Activated naive CD4-positive, alpha-beta T cell treated with anti-CD3 and anti-CD28 coated beads, Interleukin-2, amount 10 ng/mL, durations not matched to agents 7 days and 5 days (primary cell): ENCODE results near the gene PHLDA2.

ENCODE experiments used
- CTCF ChIA-PET: fragments of 350-600 bp; sonication (Branson Sonifier 250); formaldehyde crosslinking; loops from one replicate; lab custom pipeline; 2021; ENCODE audit warnings: antibody characterized with exemption; lab: Charles Lee
- DNase-seq: peaks from one replicate; pipeline ENCODE4 v3.0.0-alpha.2; 2020
- H3K27ac Mint-ChIP-seq: one replicate; pipeline ENCODE4 v1.8.0; 2021; ENCODE audit warnings: mild to moderate bottlenecking, moderate library complexity, mixed read lengths
- H3K27me3 Mint-ChIP-seq: one replicate; pipeline ENCODE4 v1.8.0; 2021; ENCODE audit warnings: mild to moderate bottlenecking, mixed read lengths
- H3K36me3 Mint-ChIP-seq: one replicate; pipeline ENCODE4 v1.8.0; 2021; ENCODE audit warnings: mixed read lengths
- H3K4me1 Mint-ChIP-seq: one replicate; pipeline ENCODE4 v1.8.0; 2021; ENCODE audit warnings: mixed read lengths
- H3K4me3 Mint-ChIP-seq: one replicate; pipeline ENCODE4 v1.8.0; 2021; ENCODE audit warnings: mild to moderate bottlenecking, moderate library complexity, mixed read lengths
- H3K9me3 Mint-ChIP-seq: one replicate; pipeline ENCODE4 v1.8.0; 2021; ENCODE audit warnings: mixed read lengths

Gene PHLDA2

DNA sequence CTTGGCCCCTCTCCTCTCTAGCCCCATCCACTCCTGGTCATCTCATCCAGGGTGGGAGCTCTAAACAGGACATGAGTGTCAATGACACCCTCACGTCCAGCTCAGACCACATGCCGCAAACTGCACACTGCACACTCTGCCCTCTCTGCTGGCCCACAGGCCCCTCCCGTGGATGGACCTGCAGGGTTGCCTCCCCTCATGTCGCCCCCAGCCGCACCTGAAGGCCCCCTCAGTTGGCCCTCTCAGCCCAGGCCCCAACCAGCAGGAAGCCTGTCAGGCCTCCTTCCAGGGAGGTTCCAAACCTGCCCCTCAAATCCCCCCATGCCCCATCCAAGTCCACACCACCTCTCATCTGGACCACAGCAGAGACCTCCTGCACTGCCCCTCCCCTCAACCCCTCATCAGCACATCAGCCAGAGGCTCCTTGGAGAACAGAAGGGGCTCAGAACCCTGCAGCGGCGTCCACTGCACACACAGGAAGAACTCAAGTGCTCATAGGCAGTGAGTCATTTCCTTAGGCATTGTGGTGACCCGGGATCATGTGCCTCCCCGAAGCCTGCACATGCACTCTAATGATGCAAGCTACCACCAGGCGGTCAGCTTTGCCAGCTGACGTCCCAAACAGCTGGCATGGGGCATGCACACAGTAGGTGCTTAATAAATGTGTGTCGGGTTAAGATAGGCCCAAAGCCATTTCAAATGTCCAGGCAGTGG is 30.7 kb downstream of the PHLDA2 start:
- DNase-seq = peak; percentile 75
- Mint-ChIP-seq H3K27me3 (peaks cover 9% of the 10 kb centered on the region), H3K36me3 (peaks cover 6% of the 10 kb centered on the region), H3K9me3 (peaks cover 4% of the 10 kb centered on the region), H3K27ac (peak overlapping the region; percentile 95), H3K4me3 (peak overlapping the region; percentile 64), H3K4me1 (peaks cover 57% of the 10 kb centered on the region)
- CTCF ChIA-PET = interaction anchor here (1.1 to 1.8 kb wide), 3 partner anchors 10 to 366 kb away, joined by 3 to 6 read pairs (median 5); no protein-coding TSS in a partner anchor

DNA sequence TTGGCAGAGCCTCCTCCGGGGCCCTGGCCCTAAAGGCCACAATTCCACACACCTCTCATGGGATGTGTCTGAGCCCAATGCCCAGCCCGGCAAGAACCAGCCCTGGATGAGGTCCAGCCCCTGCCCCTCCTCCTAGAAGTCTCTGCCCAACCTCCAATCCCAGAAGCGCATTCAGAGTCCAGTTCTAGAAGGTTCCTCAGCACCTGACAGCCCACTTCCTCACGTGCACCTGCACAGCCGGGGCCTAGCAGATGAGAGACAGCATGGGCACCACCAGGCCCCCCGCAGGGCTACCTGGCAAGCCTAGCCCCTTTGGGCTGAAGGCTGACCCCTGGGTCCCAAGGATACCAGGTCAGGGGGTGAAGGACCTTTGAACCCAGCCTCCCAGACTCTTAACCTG is 32.2 kb downstream of the PHLDA2 start:
- no peak overlapping the region for H3K4me3 Mint-ChIP-seq
- H3K27me3 Mint-ChIP-seq = peaks cover 9% of the 10 kb centered on the region
- no peak overlapping the region for H3K27ac Mint-ChIP-seq
- DNase-seq = no peak
- H3K9me3 Mint-ChIP-seq = peaks cover 4% of the 10 kb centered on the region
- peaks cover 57% of the 10 kb centered on the region for H3K4me1 Mint-ChIP-seq
- CTCF ChIA-PET = interaction anchor here (0.8 kb wide), 1 partner anchor 24 kb away, joined by 4 read pairs; no protein-coding TSS in a partner anchor
- H3K36me3 Mint-ChIP-seq = peaks cover 6% of the 10 kb centered on the region

DNA sequence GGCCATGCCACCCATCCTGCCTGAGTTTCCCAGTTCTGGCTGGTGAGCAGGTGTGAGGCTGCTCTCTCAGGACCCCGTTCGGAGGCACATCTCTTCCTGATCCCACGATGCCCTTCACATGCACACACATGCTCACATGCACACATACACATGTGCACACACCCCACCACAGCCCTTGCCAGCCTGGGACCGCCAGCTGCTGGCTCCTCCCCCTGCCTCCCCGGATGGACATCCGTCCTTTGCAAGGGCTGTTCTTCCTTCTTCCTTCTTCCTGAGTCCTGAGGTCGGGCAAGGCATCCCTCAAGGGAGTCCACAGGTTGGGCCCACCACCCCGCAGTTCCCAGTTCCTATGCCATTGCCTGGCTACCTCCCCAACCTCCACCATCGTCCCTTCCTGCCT is 33.2 kb downstream of the PHLDA2 start:
- H3K9me3 Mint-ChIP-seq = peaks cover 4% of the 10 kb centered on the region
- DNase-seq = no peak
- H3K4me3 Mint-ChIP-seq = no peak overlapping the region
- CTCF ChIA-PET = interaction anchor here (0.8 to 1.4 kb wide), 2 partner anchors 25 to 363 kb away, joined by 4 to 5 read pairs; no protein-coding TSS in a partner anchor
- peaks cover 6% of the 10 kb centered on the region for H3K36me3 Mint-ChIP-seq
- H3K4me1 Mint-ChIP-seq = peaks cover 61% of the 10 kb centered on the region
- peaks cover 9% of the 10 kb centered on the region for H3K27me3 Mint-ChIP-seq
- no peak overlapping the region for H3K27ac Mint-ChIP-seq

DNA sequence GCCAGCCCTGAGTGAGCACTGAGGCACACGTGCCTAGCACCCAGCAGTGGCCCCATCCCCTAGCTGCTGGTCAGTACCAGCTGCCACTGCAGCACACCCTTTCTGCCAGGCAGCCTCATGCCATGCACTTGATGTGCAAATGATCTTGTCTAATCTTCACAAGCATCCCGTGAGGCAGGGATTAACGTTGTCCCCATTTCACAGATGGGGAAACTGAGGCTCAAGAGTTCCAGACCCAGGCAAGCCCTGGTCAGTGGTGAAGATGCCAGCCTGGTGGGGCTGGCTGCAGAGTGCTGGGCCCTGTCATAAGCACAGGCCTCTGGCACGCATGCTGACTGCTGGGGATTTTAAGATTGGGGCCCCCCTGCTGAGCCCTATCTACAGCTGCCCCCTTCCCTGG is 35.3 kb downstream of the PHLDA2 start:
- H3K4me3 Mint-ChIP-seq = peak overlapping the region; percentile 11
- peaks cover 9% of the 10 kb centered on the region for H3K27me3 Mint-ChIP-seq
- CTCF ChIA-PET = interaction anchor here (0.7 to 4.9 kb wide), 4 partner anchors 36 to 367 kb away, joined by 3 to 50 read pairs (median 5); partner anchors contain the start of gene PHLDA2
- H3K36me3 Mint-ChIP-seq = no peaks in the 10 kb centered on the region
- DNase-seq = no peak
- H3K4me1 Mint-ChIP-seq = peaks cover 46% of the 10 kb centered on the region
- peak overlapping the region; percentile 62 for H3K27ac Mint-ChIP-seq
- H3K9me3 Mint-ChIP-seq = no peaks in the 10 kb centered on the region

DNA sequence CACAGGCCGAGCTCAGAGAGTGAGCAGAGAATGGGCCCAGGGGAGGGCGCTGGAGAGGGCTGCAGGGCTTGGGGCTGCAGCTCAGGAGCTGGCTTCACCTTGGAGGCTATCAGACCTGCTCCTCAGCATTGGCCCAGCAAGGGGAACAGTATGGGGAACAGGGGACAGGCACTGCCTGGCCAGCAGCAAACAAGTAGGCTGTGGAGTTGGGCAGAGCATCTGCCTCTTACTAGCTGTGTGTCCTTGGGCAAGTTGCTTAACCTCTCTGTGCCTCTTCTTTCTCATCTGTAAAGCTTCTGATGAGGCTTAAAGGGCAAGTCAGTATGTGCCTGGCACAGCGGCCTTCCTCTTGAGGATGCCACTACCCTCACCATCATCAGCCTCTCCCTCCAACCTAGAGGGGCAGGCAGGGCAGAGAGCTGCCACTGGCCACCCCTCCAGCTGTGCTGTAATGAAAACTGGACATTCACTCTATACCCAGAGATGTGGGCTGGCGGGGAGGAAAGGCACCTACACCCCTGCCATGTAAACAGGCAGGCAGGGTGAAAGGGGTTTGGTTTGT is 36.2 kb downstream of the PHLDA2 start:
- no peaks in the 10 kb centered on the region for H3K9me3 Mint-ChIP-seq
- peak overlapping the region; percentile 86 for H3K27ac Mint-ChIP-seq
- H3K36me3 Mint-ChIP-seq = no peaks in the 10 kb centered on the region
- peak; percentile 79 for DNase-seq
- peaks cover 13% of the 10 kb centered on the region for H3K27me3 Mint-ChIP-seq
- peak overlapping the region; percentile 81 for H3K4me3 Mint-ChIP-seq
- CTCF ChIA-PET = interaction anchor here (0.7 to 13.7 kb wide), 21 partner anchors 9 to 799 kb away, joined by 3 to 344 read pairs (median 4); partner anchors contain the start of genes CARS1 and PHLDA2
- peaks cover 40% of the 10 kb centered on the region for H3K4me1 Mint-ChIP-seq

DNA sequence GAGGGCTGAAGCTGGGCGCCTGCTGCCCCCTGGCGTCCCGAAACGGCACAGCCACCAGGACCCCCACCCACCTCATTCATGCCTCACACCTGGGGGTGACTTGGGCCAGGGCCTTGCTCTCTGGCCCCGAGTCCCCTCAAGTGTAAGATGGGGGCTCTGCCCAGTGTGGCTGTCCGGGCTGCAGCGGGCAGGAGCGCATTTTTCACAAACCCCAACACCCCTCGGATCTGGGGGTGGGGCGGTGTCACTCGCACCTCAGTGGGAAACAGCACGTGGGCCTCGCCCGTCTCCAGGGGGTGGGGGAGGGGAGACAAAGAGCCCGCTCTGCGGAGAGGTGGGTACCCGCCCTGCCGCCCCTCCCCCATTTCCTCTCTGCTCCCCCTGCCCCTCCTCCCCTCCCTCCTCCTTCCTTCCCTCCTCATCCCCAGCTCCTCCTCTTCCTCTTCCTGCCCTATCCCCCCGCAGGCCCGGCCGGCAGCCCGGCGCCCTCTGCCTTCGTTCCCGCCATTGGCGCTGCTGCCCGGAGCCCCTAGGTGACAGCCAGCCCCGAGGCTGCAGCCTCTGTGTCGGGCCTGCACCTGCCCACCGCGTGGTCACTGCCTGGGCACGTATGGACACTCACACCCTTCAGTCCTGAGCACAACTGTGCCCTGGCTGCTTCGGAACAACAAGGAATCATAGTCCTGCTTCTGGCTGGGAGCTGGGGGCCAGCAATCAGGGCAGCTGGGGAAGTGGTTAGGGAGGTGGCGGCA is 36.8 kb downstream of the PHLDA2 start:
- no peaks in the 10 kb centered on the region for H3K9me3 Mint-ChIP-seq
- peak overlapping the region; percentile 86 for H3K27ac Mint-ChIP-seq
- no peaks in the 10 kb centered on the region for H3K36me3 Mint-ChIP-seq
- CTCF ChIA-PET = interaction anchor here (0.7 to 13.7 kb wide), 23 partner anchors 10 to 798 kb away, joined by 3 to 344 read pairs (median 4); partner anchors contain the start of genes CARS1 and PHLDA2
- H3K27me3 Mint-ChIP-seq = peaks cover 19% of the 10 kb centered on the region
- peak; percentile 90 for DNase-seq
- H3K4me1 Mint-ChIP-seq = peaks cover 35% of the 10 kb centered on the region
- H3K4me3 Mint-ChIP-seq = peak overlapping the region; percentile 81

DNA sequence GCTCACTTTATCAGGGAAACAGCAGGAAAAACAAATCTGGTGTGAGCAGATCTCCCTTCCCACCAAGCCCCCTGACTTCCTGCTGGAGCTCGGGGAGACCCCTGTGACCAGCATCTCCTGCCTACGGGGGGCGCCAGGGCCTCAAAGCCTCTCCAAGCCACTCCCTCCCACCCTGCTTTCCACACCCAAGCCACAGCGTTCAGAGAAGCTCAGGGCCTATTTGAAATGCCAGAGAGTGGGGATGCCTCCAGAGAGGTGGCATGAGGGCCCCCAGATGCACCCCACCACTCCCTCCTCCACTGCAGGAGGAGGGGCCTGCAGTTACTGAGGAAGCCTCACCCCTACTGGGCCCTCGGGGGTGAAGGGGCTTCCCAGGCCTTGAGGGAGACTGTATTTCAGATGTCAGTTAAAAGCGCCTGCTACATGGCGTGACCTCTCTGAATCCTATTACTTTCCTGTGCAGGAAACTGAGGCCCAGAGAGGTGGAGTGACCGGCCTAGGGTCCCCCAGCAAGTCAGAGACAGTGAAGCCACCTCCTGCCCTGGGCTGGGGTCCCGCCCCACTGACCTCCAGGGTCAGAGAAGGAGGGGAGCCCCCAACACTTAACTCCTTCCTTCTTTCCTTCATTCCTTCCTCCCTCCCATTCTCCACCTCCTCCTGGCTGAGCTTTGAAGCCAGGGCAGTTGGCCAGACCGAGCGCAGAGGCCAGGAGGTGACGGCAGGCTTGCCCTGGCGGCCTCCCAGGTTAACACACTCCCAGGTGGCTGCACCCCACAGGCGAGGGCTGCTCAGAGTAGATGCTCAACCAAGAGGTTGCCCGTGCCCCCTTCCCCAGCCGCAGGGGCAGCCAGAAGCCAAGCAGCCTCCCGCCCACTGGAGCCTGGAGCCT is 37.6 kb downstream of the PHLDA2 start:
- Mint-ChIP-seq H3K27ac (peak overlapping the region; percentile 86), H3K4me1 (peaks cover 38% of the 10 kb centered on the region), H3K4me3 (peak overlapping the region; percentile 81), H3K9me3 (no peaks in the 10 kb centered on the region), H3K36me3 (no peaks in the 10 kb centered on the region), H3K27me3 (peaks cover 27% of the 10 kb centered on the region)
- CTCF ChIA-PET = interaction anchor here (0.9 to 13.7 kb wide), 17 partner anchors 9 to 471 kb away, joined by 3 to 344 read pairs (median 7); partner anchors contain the start of genes CARS1 and PHLDA2
- peak; percentile 31 for DNase-seq

DNA sequence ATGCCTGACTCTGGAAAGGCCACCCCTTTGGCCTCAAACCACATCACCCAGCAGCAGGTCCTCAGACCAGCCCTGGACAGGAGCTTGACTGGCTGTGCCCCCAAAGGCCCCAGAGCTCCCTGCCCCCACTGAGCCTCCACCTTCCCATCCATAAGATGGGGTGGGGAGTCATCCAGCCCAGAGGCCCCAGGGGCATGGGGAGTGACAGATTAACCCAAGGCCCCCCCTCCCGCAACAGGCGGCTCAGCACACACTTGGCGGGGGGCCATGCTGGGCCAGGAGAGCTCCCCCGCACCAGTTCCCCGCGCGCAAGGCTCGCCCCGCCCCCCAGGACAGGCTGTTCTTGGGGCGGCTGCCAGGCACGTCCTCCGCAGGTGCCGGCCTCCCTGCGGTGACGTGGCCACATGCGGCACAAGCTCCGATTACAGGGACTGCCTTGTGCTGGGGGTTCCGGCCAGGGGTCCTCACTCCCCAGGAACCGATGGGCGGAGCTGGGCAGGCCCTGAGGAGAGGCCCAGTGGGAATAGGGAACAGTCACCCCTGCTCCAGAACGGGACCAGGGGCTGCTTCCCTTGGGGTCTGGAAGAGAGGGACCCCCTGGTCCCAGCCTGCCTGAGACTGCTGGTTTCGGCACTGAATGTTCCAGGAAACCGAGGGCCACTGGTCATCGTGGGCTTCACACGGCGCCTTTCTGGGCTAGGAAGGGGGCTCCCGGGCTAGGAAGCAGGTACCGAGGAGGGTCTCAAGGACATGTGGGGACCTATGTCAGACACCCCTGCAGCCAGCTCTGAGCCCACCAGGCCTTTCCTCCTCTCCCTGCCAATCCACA is 38.5 kb downstream of the PHLDA2 start:
- Mint-ChIP-seq H3K4me1 (peaks cover 37% of the 10 kb centered on the region), H3K4me3 (no peak overlapping the region), H3K36me3 (no peaks in the 10 kb centered on the region), H3K27me3 (peaks cover 25% of the 10 kb centered on the region), H3K9me3 (no peaks in the 10 kb centered on the region), H3K27ac (peak overlapping the region; percentile 86)
- CTCF ChIA-PET = interaction anchor here (0.8 to 13.7 kb wide), 6 partner anchors 39 to 470 kb away, joined by 3 to 344 read pairs (median 8); partner anchors contain the start of gene PHLDA2
- DNase-seq = no peak

DNA sequence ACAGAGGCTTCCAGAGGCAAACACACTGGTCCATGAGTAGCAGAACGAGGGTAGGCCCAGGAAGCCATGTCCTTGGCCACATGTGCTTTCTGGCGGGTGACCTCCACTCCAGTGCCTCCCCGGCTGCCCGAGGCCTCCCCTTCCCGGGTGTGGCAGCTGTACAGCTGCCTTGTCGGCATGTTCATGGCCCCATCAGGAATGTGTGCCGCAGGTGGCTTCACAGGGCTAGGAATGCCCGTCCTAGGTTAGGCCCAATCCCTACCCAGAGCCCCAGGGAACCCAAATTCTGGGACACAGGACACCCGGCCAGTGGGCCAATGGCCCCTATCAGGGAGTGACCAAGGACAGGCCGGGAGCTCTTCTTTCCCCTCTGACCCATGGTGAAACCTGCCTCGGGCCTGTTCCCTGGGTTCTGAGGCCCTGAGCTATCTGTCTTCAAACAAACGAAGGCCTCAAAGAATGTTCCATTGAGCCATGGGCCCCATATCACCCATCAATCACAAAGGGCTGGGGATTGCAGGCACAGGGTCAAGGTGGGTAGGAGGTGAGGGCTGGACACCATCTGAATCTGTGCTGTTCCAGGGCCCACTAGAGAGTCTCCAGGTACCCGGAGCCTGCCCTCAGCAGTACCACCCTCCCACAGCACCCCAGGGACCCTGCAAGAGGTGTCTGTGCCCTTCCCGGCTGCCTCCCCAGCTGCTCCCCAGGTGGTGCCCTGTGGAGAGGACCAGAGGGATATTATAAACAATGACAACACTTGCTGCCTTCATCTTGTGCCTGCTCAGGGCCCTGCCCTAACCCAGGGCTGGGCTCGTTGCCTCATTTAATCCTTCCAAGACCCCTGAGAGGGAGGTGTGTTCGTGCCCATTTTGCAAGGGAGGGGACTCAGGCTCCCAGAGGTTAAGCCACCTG is 39.6 kb downstream of the PHLDA2 start:
- Mint-ChIP-seq H3K27ac (no peak overlapping the region), H3K9me3 (no peaks in the 10 kb centered on the region)

DNA sequence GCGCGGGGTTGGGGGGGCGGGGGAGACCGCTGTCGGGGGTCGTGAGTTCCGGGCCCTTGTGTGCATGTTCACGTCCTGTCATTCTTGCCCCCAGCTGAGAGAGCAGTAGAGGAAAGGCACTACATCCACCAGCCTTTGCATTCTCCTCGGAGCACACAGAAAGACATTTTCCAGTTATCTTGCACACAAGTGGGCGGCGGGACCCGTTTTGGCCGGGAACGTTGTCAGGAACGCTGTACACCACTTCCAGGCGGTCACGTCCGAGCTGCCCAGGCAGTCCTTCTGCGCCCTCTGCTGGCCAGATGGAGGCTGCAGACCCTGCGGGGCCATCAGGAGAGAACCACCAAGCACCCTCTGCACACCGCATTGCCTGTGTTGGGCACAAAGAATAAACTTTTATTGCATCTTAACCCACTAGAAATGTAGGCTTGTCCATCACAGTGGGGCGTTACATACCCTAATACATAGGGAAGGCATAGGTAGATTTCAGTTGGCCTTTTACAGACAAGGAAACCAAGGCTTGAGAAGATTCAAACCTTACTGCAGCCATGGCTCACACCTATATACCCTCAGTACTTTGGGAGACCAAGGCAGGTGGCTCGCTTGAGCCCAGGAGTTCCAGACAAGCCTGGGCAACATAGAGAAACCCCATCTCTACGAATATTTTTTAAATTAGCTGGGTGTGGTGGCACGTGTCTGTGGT is 40.8 kb downstream of the PHLDA2 start:
- Mint-ChIP-seq H3K27ac (peak overlapping the region; percentile 16), H3K27me3 (peaks cover 38% of the 10 kb centered on the region), H3K9me3 (no peaks in the 10 kb centered on the region), H3K4me1 (peaks cover 32% of the 10 kb centered on the region), H3K4me3 (no peak overlapping the region), H3K36me3 (no peaks in the 10 kb centered on the region)
- peak; percentile 92 for DNase-seq
- CTCF ChIA-PET = interaction anchor here (0.7 to 13.7 kb wide), 18 partner anchors 10 to 619 kb away, joined by 3 to 344 read pairs (median 4); partner anchors contain the start of gene PHLDA2

More for the DNA sequence above, 39.6 kb downstream of the PHLDA2 start:
- no peaks in the 10 kb centered on the region for H3K36me3 Mint-ChIP-seq
- peaks cover 31% of the 10 kb centered on the region for H3K27me3 Mint-ChIP-seq
- H3K4me1 Mint-ChIP-seq = peaks cover 40% of the 10 kb centered on the region
- no peak for DNase-seq
- no peak overlapping the region for H3K4me3 Mint-ChIP-seq
- CTCF ChIA-PET = interaction anchor here (0.8 to 13.7 kb wide), 9 partner anchors 9 to 469 kb away, joined by 3 to 344 read pairs (median 4); partner anchors contain the start of gene PHLDA2
